Osteoblast (primary cell): ENCODE measurements around the gene SPNS1. TPM values are rescaled to one million over a fixed set of nuclear protein-coding genes. Genes with fewer than 3 reads are reported as not detected.

Source experiments
- DNase-seq: peaks from one replicate; pipeline ENCODE4 v3.0.0; 2011; ENCODE audit warnings: low spot score, mixed read lengths; ENCODE audit not compliant: insufficient read length; ENCODE audit errors: missing footprints
- H2AFZ ChIP-seq: 2 replicates; pipeline ENCODE4 v1.6.0; 2011; ENCODE audit warnings: mild to moderate bottlenecking, low read length
- H3K27ac ChIP-seq: 2 replicates; pipeline ENCODE4 v1.5.1; 2011; ENCODE audit warnings: mild to moderate bottlenecking, low read depth, low read length, moderate library complexity
- H3K27me3 ChIP-seq: 2 replicates; pipeline ENCODE4 v1.6.0; 2012; ENCODE audit warnings: mild to moderate bottlenecking, control low read depth, inconsistent platforms, low read length, moderate library complexity; ENCODE audit not compliant: insufficient read depth
- H3K36me3 ChIP-seq: 2 replicates; pipeline ENCODE4 v1.5.1; 2011; ENCODE audit warnings: mild to moderate bottlenecking, low read length, control low read depth, moderate library complexity; ENCODE audit not compliant: insufficient read depth
- H3K4me1 ChIP-seq: 2 replicates; pipeline ENCODE4 v1.5.1; 2011; ENCODE audit warnings: mild to moderate bottlenecking, low read length, control low read depth, moderate library complexity; ENCODE audit not compliant: insufficient read depth
- H3K4me2 ChIP-seq: 2 replicates; pipeline ENCODE4 v1.6.0; 2011; ENCODE audit warnings: mild to moderate bottlenecking, low read length; ENCODE audit not compliant: insufficient read depth
- H3K4me3 ChIP-seq: fragments of 200-600 bp; sonication (generic); 3 replicates; pipeline ENCODE4 v1.5.1; 2012; ENCODE audit warnings: mild to moderate bottlenecking, low read length, inconsistent platforms; ENCODE audit not compliant: insufficient read depth
- H3K79me2 ChIP-seq: 2 replicates; pipeline ENCODE4 v1.6.0; 2012; ENCODE audit warnings: mild to moderate bottlenecking, low read length, control low read depth, inconsistent platforms; ENCODE audit not compliant: insufficient read depth
- H3K9me3 ChIP-seq: 2 replicates; pipeline ENCODE4 v1.5.1; 2011; ENCODE audit warnings: low read depth, low read length, control low read depth
- H4K20me1 ChIP-seq: 2 replicates; pipeline ENCODE4 v1.6.0; 2012; ENCODE audit warnings: mild to moderate bottlenecking, low read length, control low read depth; ENCODE audit not compliant: insufficient read depth
- CTCF ChIP-seq: IDR thresholded peaks from 2 replicates; pipeline ENCODE4 v1.5.1; 2011; ENCODE audit warnings: mild to moderate bottlenecking, low read depth, low read length, moderate library complexity; ENCODE audit errors: extremely low read depth
- total RNA-seq: library from RNA; depleted of rRNA; stranded (reverse); fragments of >200 nt; gene quantifications from 2 replicates; pipeline ENCODE4 v1.2.3, GENCODE V29; 2012

The SPNS1 gene
- total RNA-seq, 1 donor = 50.7 TPM

- H3K36me3 ChIP-seq = no peaks in the 10 kb centered on the region
- H3K9me3 ChIP-seq = no peaks in the 10 kb centered on the region
- TF ChIP-seq CTCF = no peak
- H3K79me2 ChIP-seq = no peaks in the 10 kb centered on the region
- H3K4me3 ChIP-seq = no peak overlapping the region
- H4K20me1 ChIP-seq = no peaks in the 10 kb centered on the region
- H3K4me2 ChIP-seq = no peak overlapping the region
- H3K27ac ChIP-seq = no peak overlapping the region
- peak; percentile 46 for DNase-seq
- no peak overlapping the region for H2AFZ ChIP-seq
- H3K4me1 ChIP-seq = peaks cover 4% of the 10 kb centered on the region
- no peaks in the 10 kb centered on the region for H3K27me3 ChIP-seq
Observed at GRCh38 chr16:29009050-29009837, 34.7 kb downstream of the SPNS1 start.

GRCh38 chr16:29009838-29010166, 35.2 kb downstream of the SPNS1 start:
- H4K20me1 ChIP-seq = no peaks in the 10 kb centered on the region
- H3K27me3 ChIP-seq = no peaks in the 10 kb centered on the region
- no peak overlapping the region for H2AFZ ChIP-seq
- H3K27ac ChIP-seq = no peak overlapping the region
- no peaks in the 10 kb centered on the region for H3K9me3 ChIP-seq
- no peaks in the 10 kb centered on the region for H3K79me2 ChIP-seq
- H3K36me3 ChIP-seq = no peaks in the 10 kb centered on the region
- no peak overlapping the region for H3K4me2 ChIP-seq
- H3K4me1 ChIP-seq = peaks cover 4% of the 10 kb centered on the region
- no peak overlapping the region for H3K4me3 ChIP-seq
- TF ChIP-seq CTCF = no peak
- DNase-seq = peak; percentile 11

- H3K4me3 ChIP-seq = no peak overlapping the region
- DNase-seq = no peak
- H3K27me3 ChIP-seq = no peaks in the 10 kb centered on the region
- no peaks in the 10 kb centered on the region for H4K20me1 ChIP-seq
- TF ChIP-seq CTCF = no peak
- H3K36me3 ChIP-seq = no peaks in the 10 kb centered on the region
- no peak overlapping the region for H3K27ac ChIP-seq
- no peaks in the 10 kb centered on the region for H3K79me2 ChIP-seq
- no peak overlapping the region for H3K4me2 ChIP-seq
- no peak overlapping the region for H2AFZ ChIP-seq
- H3K4me1 ChIP-seq = peaks cover 4% of the 10 kb centered on the region
- no peaks in the 10 kb centered on the region for H3K9me3 ChIP-seq
Observed at GRCh38 chr16:29011112-29011511, 36.5 kb downstream of the SPNS1 start.

- Histone ChIP-seq H3K36me3 (no peaks in the 10 kb centered on the region), H2AFZ (no peak overlapping the region)
Observed at GRCh38 chr16:29011851-29012250, 37.3 kb downstream of the SPNS1 start.

More at GRCh38 chr16:29011851-29012250, 37.3 kb downstream of the SPNS1 start:
- no peak for DNase-seq
- no peak overlapping the region for H3K27ac ChIP-seq
- no peaks in the 10 kb centered on the region for H3K9me3 ChIP-seq
- no peak overlapping the region for H3K4me3 ChIP-seq
- no peak overlapping the region for H3K4me2 ChIP-seq
- TF ChIP-seq CTCF = no peak
- H3K27me3 ChIP-seq = no peaks in the 10 kb centered on the region
- no peaks in the 10 kb centered on the region for H4K20me1 ChIP-seq
- H3K4me1 ChIP-seq = peaks cover 4% of the 10 kb centered on the region
- H3K79me2 ChIP-seq = no peaks in the 10 kb centered on the region
